Thoracic aorta (tissue), 2 donors: Measurements from ENCODE around the gene GNG7. TPM values are rescaled to one million over a fixed set of nuclear protein-coding genes. Genes with fewer than 3 reads are reported as not detected.
"Not testable (repeated sequence)": the region's sequence is repeated elsewhere in the genome, so short reads cannot be mapped to it uniquely, and the experiment has no call there.

Source experiments
- ATAC-seq: fragments of 150-250 bp; one replicate; pipeline ENCODE4 v1.8.0; 2017; ENCODE audit warnings: low read depth; ENCODE audit not compliant: insufficient number of reproducible peaks, low FRiP score
- DNase-seq: peaks from one replicate; pipeline ENCODE4 v3.0.0-alpha.2; 2020; ENCODE audit warnings: low spot score
- H3K27ac ChIP-seq, 2 donors: fragments of 200-600 bp; sonication (generic); 1 replicate in 1 of 2; 2 replicates in 1 of 2; pipeline ENCODE4 v1.5.1; 2016; ENCODE audit warnings: mild to moderate bottlenecking in 2 of 2, moderate library complexity in 2 of 2
- H3K27me3 ChIP-seq: fragments of 200-600 bp; sonication (generic); replicated peaks from 2 replicates; pipeline ENCODE4 v1.6.0; 2016; ENCODE audit warnings: mild to moderate bottlenecking; ENCODE audit not compliant: insufficient read depth
- H3K36me3 ChIP-seq: fragments of 200-600 bp; sonication (generic); one replicate; pipeline ENCODE4 v1.5.1; 2016
- H3K4me1 ChIP-seq, 2 donors: fragments of 200-600 bp; sonication (generic); 1 replicate in 1 of 2; 2 replicates in 1 of 2; pipeline versions ENCODE4 v1.5.1 to v1.6.0; 2016; ENCODE audit warnings: low read depth in 2 of 2, mild to moderate bottlenecking in 1 of 2; ENCODE audit not compliant: control insufficient read depth in 1 of 2
- H3K4me3 ChIP-seq: fragments of 200-600 bp; sonication (generic); 2 replicates; pipeline ENCODE4 v1.5.1; 2016; ENCODE audit warnings: mild to moderate bottlenecking
- H3K9me3 ChIP-seq: fragments of 200-600 bp; sonication (generic); 2 replicates; pipeline ENCODE4 v1.5.1; 2016
- total RNA-seq, 2 donors: library from RNA; depleted of rRNA; stranded (reverse); fragments of >200 nt; gene quantifications; one replicate each; pipeline versions ENCODE4 v1.1.0 to v1.2.3, GENCODE V29; 2016
- TF ChIP-seq, protein P1 (sequence below): fragments of 200-600 bp; sonication (generic); IDR thresholded peaks from one replicate; pipeline ENCODE4 v1.5.1; 2019; ENCODE audit warnings: antibody characterized with exemption

Gene GNG7
- total RNA-seq, 2 donors from 2014 or later: 2.3 to 3.2 TPM

DNA sequence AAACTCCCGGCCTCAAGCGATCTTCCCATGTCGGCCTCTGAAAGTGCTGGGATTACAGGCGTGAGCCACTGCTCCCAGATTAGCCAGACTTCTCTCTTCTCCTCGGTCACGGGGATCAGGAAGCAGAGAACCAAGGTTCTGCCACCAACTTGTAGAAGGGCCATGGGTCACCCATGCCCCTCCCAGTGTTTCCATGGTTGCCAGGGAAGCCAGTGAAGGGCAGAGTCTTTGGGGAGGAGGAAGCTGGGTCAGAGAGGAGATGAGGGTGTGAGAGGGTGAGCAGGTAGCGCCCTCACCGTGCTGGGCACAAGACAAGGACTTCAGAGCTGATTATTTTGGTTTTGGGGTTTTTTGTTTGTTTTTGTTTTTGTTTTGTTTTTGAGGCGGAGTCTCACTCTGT, 77.1 kb downstream of the GNG7 start:
- no peak for DNase-seq
- H3K27ac ChIP-seq: peak overlapping the region in 1 of 2 donors; percentile 54

DNA sequence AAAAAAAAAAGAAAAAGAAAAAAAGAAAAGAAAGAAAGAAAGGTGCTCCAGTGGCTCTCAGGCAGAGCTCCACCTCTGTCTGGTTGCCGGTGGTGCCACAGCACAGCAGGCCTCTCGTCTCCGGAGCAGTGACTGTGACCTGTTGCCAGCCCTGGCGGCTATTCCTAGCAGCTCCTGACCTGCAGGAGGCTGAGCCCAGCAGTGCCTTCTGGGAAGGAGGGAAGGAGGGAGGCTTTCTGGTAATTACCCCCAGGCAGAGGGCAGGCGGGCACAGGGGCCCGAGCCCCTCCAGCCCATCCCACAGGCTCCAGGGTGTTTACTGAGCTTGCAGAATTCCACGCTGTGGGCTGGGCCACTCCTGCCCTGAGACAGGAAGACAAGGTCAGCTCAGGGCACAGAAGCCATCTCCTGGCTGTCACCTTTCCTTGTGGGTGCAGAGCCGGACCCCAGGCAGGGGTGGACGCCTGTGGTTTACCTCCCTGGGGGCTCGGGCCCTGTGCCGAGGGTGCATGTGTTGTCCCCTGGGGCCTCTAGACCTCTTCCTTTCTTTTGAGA, 77.9 kb downstream of the GNG7 start:
- Histone ChIP-seq H3K9me3 (no peaks in the 10 kb centered on the region), H3K4me3 (no peak overlapping the region), H3K36me3 (no peaks in the 10 kb centered on the region), H3K4me1 (peaks cover 22 to 38% of the 10 kb centered on the region in 2 donors), H3K27ac (peak overlapping the region; percentile 18 to 54), H3K27me3 (no peaks in the 10 kb centered on the region)
- DNase-seq (no peak), ATAC-seq (no peak)
- TF ChIP-seq, protein P1, sequence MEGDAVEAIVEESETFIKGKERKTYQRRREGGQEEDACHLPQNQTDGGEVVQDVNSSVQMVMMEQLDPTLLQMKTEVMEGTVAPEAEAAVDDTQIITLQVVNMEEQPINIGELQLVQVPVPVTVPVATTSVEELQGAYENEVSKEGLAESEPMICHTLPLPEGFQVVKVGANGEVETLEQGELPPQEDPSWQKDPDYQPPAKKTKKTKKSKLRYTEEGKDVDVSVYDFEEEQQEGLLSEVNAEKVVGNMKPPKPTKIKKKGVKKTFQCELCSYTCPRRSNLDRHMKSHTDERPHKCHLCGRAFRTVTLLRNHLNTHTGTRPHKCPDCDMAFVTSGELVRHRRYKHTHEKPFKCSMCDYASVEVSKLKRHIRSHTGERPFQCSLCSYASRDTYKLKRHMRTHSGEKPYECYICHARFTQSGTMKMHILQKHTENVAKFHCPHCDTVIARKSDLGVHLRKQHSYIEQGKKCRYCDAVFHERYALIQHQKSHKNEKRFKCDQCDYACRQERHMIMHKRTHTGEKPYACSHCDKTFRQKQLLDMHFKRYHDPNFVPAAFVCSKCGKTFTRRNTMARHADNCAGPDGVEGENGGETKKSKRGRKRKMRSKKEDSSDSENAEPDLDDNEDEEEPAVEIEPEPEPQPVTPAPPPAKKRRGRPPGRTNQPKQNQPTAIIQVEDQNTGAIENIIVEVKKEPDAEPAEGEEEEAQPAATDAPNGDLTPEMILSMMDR: no peak

More for the DNA sequence above, 77.1 kb downstream of the GNG7 start:
- peaks cover 2% of the 10 kb centered on the region for H3K9me3 ChIP-seq
- no peak overlapping the region for H3K4me3 ChIP-seq
- no peaks in the 10 kb centered on the region for H3K36me3 ChIP-seq
- ATAC-seq: no peak
- TF ChIP-seq, protein P1: no peak
- H3K4me1 ChIP-seq: peaks cover 25 to 44% of the 10 kb centered on the region in 2 donors
- no peaks in the 10 kb centered on the region for H3K27me3 ChIP-seq

DNA sequence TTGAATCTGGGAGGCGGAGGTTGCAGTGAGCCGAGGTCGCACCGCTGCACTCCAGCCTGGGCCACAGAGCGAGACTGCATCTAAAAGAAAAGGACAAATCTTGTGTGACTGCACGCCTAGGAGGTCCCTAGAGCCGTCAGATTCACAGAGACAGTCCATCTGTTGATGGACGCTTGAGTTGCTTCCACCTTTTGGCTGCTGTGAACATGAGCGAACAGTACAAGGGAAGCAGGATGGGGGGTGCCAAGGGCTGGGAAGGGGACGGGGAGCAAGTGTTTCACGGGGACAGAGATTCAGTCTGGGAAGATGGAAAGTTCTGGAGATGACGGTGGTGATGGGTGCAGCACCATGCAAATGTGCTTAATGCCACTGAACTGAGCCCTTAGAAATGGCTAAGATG, 78.7 kb downstream of the GNG7 start:
- ATAC-seq (no peak), DNase-seq (no peak)
- no peaks in the 10 kb centered on the region for H3K9me3 ChIP-seq
- no peaks in the 10 kb centered on the region for H3K36me3 ChIP-seq
- H3K27ac ChIP-seq: peak overlapping the region in 1 of 2 donors; percentile 54
- no peaks in the 10 kb centered on the region for H3K27me3 ChIP-seq
- no peak overlapping the region for H3K4me3 ChIP-seq
- TF ChIP-seq, protein P1: no peak
- peaks cover 22 to 30% of the 10 kb centered on the region in 2 donors for H3K4me1 ChIP-seq

DNA sequence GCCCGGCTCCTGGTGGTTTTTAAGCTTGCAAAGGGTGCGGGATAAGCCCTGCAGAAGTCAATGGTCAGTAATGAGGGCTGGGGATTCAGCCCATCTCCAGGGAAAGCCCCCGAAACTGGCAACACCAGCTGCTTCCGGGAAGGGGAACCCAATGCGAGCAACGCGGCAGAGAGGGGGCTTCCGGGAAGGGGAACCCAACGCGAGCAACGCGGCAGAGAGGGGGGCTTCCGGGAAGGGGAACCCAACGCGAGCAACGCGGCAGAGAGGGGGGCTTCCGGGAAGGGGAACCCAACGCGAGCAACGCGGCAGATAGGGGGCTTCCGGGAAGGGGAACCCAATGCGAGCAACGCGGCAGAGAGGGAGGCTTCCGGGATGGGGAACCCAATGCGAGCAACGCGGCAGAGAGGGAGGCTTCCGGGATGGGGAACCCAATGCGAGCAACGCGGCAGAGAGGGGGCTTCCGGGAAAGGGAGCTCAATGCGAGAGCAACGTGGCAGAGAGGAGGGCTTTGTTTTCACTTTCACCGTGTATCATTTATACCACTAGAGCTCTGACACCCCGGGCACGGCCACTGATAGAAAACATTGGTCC, 80.0 kb downstream of the GNG7 start:
- not testable (repeated sequence) for H3K27me3 ChIP-seq, H3K27ac ChIP-seq, DNase-seq, H3K9me3 ChIP-seq, H3K36me3 ChIP-seq, ATAC-seq, H3K4me3 ChIP-seq
- H3K4me1 ChIP-seq: peaks cover 14 to 18% of the 10 kb centered on the region in 2 donors

DNA sequence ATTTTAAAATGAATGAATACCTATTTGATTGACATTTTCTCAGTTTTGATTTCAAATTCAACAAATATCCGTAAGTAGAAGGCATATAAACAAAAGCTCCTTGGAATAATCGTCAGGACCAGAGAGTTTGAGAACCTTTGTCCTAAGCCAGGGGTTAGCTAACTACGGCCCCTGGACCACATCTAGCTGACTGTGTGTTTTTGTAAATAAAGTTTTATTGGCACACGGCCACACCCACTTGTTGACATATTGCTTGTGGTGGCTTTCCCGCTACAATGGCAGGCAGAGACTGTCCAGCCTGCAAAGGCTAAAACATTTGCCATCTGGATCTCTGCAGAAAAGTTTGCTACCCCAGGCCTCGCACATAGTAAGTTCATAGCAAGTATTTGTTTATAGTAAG, 83.4 kb downstream of the GNG7 start:
- H3K27ac ChIP-seq: peak overlapping the region in 1 of 2 donors; percentile 45
- no peaks in the 10 kb centered on the region for H3K27me3 ChIP-seq
- TF ChIP-seq, protein P1: no peak
- H3K36me3 ChIP-seq: no peaks in the 10 kb centered on the region
- ATAC-seq: no peak
- DNase-seq: no peak
- H3K4me1 ChIP-seq: peaks cover 0 to 1% of the 10 kb centered on the region in 2 donors
- H3K4me3 ChIP-seq: no peak overlapping the region
- no peaks in the 10 kb centered on the region for H3K9me3 ChIP-seq
